GM21717 (cell line): ENCODE data around the gene CYTH4.

Experiments used
- ATAC-seq: cut with Tn5 transposase; IDR thresholded peaks from one replicate; pipeline ENCODE4 v1.9.1; 2021; ENCODE audit warnings: mild to moderate bottlenecking, moderate library complexity; ENCODE audit not compliant: unreplicated experiment

The CYTH4 gene

DNA sequence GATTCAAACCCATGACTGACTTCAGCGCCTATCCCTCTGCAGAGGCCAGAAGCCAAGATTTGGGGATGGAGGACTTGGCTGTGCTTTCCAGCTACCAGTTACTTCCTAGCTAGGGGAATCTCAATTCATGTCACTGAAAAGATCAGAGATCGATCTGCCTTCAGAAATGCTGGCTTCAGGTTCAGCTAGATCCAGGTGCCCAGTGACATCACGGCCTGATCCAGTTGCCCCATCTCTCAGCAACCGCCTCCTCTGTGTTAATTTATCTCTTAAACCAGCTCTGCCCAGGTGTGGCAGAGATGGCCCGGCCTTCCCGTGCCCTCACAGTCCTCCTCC lies 24.2 kb downstream of the CYTH4 start:
- no peak for ATAC-seq

DNA sequence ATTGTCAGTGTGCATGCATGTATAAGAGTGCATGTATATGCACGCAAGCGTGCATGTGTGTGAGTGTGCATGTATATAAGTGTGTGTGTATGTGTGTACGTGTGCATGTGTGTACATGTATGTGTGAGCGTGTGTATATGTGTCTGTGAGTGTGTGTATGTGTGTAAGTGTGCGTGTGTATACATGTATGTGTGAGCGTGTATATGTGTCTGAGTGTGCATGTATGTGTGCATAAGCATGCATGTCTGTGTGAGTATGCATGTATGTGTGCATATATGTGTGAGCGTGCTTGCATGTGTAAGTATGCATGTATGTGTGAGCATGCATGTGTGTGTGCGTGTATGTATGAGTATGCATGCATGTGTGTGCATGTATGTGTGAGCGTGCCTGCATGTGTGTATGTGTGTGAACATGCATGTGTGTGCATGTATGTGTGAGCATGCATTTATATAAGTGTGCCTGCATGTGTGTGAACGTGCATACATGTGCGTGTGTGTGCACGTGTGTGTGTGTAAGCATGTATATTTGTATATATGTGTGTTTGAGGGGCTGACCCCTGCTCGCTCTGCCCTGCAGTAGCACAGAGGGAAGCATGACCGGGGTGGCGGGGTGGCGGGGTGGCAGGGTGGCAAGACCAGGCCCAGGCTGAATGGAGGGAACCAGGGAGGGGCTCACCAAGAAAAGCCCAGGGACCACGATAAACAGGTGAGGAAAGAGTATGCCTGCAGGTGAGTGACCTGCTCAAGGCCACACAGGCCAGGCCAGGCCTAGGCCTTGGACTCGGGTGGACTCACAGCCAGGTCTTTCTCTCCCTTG lies 26.3 kb downstream of the CYTH4 start:
- no peak for ATAC-seq

DNA sequence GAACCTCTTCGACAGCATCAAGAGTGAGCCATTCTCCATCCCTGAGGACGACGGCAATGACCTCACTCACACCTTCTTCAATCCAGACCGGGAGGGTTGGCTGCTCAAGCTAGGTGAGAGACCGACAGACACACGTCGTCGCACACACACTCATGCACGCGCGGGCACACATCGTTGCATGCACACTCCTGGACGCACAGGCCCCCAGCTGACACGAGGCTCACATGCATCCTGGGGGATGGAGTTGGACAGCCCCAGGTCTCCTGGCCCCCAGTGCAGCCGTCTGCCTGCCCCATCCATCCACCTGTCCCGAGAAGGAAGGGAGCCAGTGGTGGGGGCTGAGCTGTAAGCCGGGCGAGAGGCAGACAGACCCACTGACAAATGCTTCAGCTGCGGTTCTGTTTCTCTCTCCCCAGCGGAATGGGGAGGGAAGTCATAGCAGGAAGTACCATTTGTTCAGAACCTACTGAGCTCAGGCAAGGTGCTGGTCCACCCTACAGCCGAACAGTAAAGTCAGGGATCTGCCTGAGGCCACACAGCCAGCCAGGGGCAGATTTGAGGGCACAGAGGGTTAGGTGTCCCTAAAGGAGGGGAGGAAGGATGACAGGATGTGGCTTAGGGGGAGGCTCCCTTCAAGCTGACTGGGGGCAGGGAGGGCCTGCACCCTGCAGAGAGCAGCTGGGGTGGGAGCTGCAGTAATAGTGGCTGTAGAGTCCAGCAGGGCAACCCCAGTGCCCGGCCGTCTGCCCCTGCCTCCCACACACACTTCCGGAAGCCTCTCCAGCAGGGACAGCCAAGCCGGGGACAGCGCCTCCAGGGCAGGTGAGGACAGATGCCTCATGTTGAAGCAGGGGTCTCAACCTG lies 27.1 kb downstream of the CYTH4 start:
- ATAC-seq = no peak

DNA sequence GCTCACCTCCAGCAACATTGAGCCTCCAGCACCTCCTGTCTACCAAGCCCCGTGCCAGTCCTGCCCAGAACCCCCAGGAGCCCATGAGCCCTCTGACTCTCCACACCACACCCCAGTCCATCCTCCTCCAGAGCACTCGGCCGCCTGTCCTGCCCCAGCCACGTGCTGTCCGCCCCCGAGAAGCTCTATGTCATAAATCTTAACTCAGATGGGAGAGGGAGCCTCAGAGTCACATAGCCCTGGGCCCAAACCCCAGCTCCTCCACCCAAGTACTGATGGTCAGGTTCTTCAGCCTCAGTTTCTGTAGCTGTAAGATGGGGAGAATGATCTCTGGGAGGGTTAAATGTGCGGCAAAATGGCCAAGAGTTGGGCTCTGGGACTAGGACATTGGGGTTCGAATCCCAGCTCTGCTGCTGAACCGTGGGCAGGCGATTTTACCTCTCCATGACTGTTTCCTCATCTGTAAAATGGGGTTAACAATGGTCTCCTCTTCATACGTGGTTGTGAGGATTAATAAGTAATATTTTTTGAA lies 27.8 kb downstream of the CYTH4 start:
- ATAC-seq = no peak

DNA sequence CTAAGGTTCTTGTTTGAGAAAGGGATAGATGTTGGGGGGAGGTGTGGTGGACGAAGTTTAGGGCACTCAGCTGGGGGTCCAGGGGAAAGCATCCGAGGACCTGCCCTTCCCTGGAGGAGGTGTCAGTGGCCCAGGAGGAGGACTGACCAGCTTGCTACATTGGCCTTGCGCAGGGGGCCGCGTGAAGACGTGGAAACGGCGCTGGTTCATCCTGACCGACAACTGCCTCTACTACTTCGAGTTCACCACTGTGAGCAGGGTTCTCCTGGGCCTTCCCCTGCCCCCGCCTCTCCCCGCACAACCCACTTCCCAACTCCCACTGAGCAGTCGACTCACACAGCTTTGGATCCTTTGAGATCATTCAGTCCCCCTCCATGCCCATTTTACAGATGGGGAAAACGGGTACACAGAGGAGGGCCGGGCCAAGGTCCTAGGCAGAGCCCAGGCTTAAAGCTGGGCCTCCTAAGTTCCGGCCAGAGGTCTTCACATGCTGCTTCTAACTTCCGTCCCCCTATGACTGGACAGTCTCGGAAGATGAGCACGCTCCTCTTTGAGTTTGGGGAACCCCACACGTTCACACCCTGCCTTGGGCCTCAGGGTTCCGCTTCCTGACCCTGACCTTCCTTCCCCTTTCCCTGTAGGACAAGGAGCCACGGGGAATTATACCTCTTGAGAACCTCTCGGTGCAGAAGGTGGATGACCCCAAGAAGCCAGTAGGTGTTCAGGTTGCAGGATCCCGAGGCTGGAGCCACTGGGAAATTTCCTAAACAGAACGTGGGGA lies 28.7 kb downstream of the CYTH4 start:
- ATAC-seq = no peak

DNA sequence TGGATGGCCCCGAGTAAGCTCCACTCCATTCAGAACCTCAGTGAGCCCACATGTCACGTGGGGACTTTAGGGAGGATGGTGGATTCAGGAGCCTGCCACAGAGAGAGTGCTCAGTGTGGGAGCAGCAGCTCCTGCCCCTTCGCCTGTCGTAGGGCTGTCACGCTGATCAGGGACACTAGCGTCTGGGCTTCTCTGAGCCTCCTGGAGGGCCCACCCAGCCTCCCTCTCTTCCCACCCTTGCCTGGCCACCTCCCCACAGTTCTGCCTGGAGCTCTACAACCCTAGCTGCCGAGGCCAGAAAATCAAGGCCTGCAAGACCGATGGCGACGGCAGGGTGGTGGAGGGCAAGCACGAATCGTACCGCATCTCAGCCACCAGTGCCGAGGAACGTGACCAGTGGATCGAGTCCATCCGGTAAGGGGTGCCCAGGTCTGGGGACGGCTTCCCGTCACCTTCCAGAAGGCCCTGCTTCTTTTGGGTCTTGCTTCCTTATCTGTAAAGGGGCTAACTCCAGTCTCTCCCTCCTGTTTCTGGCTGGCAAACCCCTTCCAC lies 29.5 kb downstream of the CYTH4 start:
- no peak for ATAC-seq

DNA sequence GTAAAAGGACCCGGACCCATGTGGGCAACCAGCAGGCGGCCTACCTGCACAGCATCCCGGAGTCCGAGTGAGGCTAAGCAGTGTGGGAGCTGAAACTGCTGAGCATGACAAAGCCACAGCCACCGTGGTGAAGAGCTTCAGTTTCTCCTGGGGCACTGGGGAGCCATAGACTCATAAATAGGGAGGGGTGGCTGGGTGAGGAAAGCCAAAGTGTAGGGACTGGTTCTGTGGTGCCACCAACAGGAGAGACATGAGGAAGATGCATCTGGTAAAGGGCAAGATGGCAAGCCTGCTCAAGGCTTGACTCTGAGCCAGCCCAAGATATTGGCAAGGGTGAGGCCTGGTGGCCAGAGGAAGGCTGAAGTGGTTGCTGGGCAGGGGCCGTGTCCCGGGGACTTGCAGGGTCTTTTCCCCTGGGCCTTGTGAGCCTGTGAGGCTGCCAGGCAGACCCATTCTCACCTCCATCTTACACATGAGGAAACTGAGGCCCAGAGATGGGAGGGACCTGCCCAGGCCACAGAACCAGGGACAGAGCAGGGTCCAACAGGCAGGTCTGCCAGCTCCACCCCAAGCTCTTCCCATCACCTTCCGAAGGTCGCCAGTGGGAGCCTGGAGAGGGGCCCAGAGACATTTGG lies 30.4 kb downstream of the CYTH4 start:
- ATAC-seq = no peak

DNA sequence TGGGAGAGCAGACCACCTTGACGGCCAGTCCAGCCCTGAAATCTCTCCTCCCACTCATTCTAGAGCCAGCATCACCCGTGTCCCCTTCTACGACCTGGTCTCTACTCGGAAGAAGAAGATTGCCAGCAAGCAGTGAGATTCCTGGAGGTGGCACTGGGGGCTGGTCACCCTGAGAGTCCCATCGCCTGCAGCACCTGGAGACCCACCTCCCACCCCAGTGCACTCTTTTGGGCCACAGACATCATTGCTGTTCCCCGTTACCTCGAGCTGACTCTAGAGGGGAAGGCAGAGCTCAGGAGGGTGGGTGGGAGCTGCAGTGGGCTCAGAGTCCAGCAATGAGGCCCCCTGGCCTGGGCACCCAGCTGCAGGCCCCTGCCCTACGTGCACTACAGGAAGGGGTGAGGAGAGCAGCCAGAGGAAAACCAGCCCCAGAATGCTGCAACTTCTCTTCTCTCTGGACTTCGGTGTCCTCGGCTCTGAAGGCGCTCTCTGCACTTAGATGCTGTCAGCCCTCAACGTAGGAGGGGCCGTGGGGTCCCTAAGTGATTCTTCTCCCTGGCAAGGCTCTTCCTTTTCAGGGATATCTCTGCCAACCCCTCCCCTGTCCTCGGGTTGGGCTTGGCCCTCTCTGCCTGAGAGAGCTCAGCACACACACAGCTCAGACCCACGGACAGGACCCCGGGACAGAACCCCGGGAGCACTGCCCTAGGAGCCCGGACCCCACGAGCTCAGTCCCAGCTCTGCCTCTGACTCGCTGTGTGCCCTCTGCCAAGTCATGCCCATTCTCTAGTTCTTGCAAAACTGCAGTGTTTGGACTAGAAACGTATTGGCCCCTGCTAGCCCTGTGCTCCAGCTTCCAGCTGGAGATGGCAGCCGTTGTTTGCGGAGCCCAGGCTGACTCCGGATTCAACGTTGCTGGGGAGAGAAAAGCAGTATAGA lies 31.3 kb downstream of the CYTH4 start:
- no peak for ATAC-seq

DNA sequence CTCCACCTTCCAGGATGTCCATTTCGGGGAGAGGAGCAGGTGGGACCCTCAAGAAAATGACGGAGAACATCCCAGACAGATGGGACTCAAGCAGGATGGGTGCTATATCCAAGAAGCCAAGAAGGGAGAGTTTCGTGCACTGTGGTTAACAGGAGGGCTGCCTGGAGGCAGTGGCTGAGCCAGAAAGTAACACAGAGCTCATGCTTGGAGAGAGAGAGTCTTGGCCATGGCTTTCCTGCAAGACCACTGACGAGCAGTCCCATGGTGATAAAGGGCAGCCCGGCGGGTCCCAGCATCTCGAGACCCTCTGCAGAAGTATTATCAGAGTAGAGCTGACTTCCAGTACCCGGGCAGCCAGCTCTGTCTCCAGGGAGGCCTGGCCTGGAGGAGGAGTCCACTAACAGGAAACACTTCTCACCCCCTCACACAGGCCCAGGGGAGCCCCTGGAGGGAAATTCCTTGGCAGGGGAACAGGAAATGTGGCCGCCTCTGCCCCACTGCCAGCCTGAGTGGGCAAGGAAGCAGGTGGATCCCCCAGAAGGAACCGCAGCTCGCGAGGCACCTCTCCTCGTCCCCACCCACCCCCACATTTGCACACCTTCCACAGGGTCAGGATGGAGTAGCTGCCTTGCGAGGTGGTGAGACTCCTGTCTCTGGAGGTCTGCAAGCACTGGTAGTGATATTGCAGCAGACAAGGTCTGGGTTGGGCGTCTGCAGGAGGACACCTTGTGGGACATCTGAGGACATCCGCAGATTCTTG lies 32.2 kb downstream of the CYTH4 start:
- ATAC-seq = no peak

DNA sequence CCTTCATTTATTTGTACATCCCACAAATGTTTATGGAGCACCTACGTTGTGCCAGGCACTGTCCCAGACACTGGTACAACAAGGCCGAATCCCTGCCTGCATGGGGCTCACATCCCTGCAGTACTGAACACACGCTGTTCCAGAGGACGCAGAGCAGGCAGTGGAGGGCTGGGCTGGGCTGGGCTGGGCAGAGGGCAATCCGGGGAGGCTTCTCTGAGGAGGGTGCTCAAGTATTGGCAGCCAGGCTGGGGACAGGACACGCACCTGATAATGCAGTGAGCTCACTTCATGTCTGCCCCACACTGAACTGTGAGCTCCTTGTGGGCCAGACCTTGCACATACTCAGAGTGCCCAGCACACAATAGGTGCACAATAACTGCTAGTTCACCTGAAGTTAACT lies 34.1 kb downstream of the CYTH4 start:
- ATAC-seq = no peak

DNA sequence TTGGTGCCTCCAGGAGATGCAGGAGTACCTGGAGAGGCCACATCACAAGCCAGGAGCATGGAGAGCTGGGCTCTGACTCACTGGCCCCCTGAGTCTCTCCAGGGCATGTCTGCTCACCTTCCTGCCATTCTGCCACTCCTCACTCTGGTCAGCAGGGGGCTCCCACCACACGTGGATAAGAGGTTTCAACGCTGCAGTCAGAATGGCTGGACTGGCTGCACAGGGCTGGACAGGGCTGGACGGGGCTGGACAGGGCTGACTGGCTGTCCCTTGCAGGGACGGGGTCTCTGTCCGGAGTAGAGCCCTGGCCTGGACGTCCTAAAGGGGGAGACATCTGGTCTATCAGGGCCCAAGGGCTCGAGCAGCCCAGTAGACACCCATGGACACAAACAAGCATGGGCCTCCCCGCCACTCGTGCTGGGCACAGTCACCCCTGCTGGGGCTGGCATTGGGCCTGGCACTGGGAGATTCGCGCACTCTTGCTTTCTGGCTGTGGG lies 34.6 kb downstream of the CYTH4 start:
- no peak for ATAC-seq

DNA sequence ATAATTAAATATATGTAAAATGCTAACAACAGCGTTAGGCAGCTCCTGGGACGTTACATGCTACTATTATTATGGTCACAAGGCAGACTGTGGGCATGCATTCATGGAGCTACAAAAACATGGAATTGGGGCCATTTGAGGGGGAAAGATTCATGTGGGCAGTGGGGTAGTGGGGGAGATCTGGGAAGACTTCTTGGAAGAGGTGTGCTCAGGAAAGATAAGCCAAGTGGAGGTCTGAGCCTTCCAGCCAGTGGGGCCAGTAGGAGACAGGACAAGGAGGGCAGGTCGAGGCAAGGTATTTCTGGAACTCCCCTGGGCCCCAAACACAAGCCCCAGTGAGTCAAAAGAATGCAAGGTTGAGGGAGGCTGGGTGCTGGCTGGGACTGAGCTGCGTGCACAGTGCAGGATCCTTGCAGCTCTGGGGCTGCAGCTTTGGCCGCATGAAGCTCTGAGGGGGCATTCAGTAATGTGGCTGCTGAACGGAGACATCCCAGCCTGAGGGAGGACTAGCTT lies 35.4 kb downstream of the CYTH4 start:
- no peak for ATAC-seq

DNA sequence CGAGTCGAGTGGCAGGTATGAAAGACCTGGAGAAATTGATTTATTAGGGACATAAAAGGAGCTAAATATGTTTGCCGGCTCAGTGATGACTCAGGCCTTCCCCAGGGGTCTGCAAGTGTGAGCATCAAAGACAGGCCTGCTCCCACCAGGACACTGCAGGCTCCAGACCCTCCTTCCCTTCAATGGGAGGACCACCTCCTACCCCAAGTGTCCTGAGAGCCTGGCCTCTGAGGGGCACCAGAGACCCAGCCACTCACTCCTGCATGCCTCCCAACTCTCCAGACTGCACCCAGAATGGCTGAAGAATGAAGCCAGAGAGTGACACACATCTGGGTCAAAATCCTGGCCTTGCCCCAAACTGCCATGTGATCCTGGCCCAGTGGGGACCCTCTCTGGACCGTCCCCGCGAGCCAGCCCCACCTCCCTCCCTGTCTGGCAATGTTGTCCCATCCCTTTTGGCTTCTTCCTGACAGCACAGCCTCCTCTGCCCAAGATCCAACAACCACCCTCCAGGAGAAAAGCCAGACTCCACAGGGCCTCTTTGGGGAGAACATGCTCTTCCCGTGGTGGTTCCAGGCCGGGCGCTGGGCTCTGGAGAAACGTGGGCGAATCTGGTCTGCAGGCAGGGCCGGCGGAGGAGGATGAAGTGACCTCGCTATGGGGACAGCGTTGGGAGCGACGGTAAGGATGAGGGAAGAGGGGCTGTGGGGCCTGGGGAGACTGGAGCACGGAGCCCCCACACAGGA lies 36.2 kb downstream of the CYTH4 start:
- ATAC-seq = no peak

DNA sequence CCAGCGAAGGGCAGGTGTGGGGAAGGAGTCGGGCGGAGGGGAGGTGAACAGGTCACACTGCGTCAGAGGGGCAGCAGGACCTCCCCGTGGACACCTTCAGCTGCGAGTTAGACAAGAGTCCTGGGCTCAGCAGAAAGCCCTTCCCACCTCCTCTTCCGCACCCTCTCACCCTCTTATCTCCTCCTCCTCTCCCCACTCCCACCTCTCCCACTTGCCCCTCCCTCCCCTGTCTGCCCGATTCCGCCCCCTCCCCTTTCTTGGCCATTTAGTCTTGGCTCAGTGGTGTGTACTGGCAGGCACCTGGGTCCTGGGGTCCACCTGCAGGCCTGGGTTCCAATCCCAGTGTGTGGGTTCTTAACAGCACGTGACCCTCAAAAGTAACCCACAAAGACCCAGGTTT lies 37.2 kb downstream of the CYTH4 start:
- no peak for ATAC-seq

DNA sequence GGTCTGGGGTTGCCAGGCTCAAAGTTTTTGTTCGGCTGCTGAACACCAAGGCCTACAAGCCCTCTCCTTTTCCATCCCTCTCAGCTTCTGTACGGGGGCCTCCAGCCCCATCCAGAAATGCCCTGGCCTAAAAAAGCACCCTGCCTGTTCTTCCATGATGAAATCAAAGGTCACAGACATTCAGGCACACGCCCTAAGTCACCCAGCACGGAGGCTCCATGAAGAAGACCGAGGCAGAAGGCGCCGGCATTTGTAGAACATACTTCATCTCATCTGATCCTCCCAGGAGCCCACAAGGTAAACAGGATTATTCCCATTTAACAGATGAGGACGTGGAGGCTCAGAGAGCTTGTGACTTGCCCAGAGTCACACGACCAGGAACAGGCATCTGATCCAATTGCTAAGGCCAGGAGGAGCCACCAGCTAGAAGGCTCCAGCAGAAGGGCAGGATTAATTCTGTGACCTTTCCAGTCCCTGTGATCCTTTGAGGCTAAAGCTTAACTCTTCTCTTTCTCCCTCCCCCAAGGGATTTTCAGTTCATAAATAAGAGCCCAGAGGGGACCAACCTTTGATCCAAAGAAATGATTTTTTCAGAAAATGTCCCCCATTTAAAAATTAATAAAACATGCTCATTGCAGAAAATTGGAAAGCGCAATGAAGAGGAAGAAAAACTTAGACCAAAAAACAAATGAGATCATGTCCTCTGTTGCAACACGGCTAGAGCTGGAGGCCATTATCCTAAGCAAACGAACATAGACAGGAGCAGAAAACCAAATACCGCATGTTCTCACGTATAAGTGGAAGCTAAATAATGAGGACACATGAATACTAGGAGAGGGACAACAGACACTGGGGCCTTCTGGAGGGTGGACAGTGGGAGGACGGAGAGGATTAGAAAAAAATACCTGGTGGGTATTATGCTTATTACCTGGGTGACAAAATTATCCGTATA lies 38.7 kb downstream of the CYTH4 start:
- ATAC-seq = no peak

DNA sequence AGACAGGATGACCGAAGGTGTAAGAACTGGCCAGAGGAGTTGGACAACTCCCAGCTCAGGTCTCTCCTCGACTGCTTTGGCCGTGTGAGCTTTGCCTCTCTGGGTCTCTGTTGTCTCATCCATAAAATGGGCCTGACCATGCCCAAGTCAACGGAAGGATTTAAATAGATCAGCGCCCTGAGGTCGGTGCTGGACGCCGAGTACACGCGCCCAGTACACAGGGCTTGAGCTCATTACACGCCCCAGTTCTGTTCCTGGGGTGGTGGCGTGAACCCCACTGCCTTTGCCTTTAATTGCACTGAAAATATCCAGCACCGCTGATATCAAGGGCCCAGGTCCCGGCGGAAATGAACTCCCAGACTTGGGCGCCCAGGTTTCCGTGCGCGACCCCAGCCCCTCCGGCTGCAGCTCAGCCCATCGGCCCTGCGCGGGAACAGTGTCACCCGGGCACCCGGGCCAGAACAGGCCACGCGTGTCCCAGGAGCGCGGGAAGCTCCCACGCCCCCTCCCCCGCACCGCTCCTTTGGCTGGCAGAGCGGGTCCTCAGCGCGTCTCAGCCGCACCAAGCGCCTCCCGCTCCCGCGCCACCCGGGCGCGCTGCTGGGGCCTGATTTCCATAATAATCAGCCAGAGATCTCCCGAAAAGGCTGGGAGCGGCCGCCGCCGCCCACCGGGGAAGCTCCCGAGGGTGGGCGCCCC lies 42.2 kb downstream of the CYTH4 start:
- no peak for ATAC-seq
